K562 (cell line): Measurements from ENCODE around the gene SEC24C.

Experiments
- MED1 ChIP-seq: sonication (generic); formaldehyde crosslinking; IDR thresholded peaks from 2 replicates; pipeline ENCODE4 v1.8.1; 2023; ENCODE audit warnings: missing genetic modification reagents, borderline replicate concordance
- POLR2A ChIP-seq: fragments of 450-650 bp; conservative IDR thresholded peaks from 2 replicates; pipeline ENCODE4 v1.6.1; 2016
- ZBTB1 ChIP-seq: sonication (generic); formaldehyde crosslinking; IDR thresholded peaks from 2 replicates; pipeline ENCODE4 v1.8.1; 2023; ENCODE audit warnings: missing genetic modification reagents, low read depth, mild to moderate bottlenecking, borderline replicate concordance

- TF ChIP-seq POLR2A (0 out of 2 replicates have a peak, but pooled peaks have one; percentile 8), ZBTB1 (CRISPR knock-in tag) (no peak), MED1 (CRISPR knock-in tag) (no peak)
These were observed 35.5 kb downstream of the SEC24C start for GRCh38 chr10:73779539-73780197.
